GM23248 (cell line): ENCODE measurements around the gene KCNQ1OT1.

Experiments
- EZH2 ChIP-seq: fragments of 200-600 bp; sonication (generic); IDR thresholded peaks from 2 replicates; pipeline ENCODE4 v1.6.1; 2018; ENCODE audit warnings: antibody characterized with exemption, mild to moderate bottlenecking; ENCODE audit not compliant: insufficient read depth, poor library complexity, severe bottlenecking
- EZH2phosphoT487 ChIP-seq: fragments of 200-600 bp; sonication (generic); IDR thresholded peaks from 2 replicates; pipeline ENCODE4 v1.6.1; 2018; ENCODE audit warnings: antibody characterized with exemption, moderate library complexity, mild to moderate bottlenecking, low read depth; ENCODE audit not compliant: insufficient read depth

- no peak for TF ChIP-seq EZH2phosphoT487
- TF ChIP-seq EZH2 = no peak
Measured at GRCh38 chr11:2681408-2682145, 18.2 kb downstream of the KCNQ1OT1 start.
